ENCODE results near the gene ZNF304. TPM values are rescaled to one million over a fixed set of nuclear protein-coding genes. Genes with fewer than 3 reads are reported as not detected.

ZNF304 gene
- total and polyA plus RNA-seq, 9 of the 15 experiments (the other 6 are each of a cell fraction or from before 2014, with no cell fraction given) = 0.82 to 5.5 (median 3.6) TPM

- TF ChIP-seq HDAC6 (IDR thresholded peaks at IDR 0.05; ENCODE audit: low read depth, low read length) (no peak), PHF20 (IDR thresholded peaks at IDR 0.05; ENCODE audit: partially characterized antibody) (peak; percentile 91), MECOM (CRISPR knock-in tag; IDR thresholded peaks at IDR 0.05) (no peak), DPF2 (IDR thresholded peaks at IDR 0.05) (no peak), YBX1 (IDR thresholded peaks at IDR 0.05) (no peak), SP1 (CRISPR knock-in tag; IDR thresholded peaks at IDR 0.05) (0 out of 2 replicates have a peak, but pooled peaks have one; percentile 38), PTRF (tag; IDR thresholded peaks at IDR 0.05) (no peak), NR2F6 (CRISPR knock-in tag; IDR thresholded peaks at IDR 0.05) (no peak), TSHZ1 (CRISPR knock-in tag; IDR thresholded peaks at IDR 0.05) (no peak), OTX1 (CRISPR knock-in tag; IDR thresholded peaks at IDR 0.05) (no peak), ZBTB17 (CRISPR knock-in tag; IDR thresholded peaks at IDR 0.05) (no peak), STAG1 (CRISPR knock-in tag; IDR thresholded peaks at IDR 0.05; ENCODE audit: borderline replicate concordance) (0 out of 2 replicates have a peak, but pooled peaks have one; percentile 6), PURB (CRISPR knock-in tag; IDR thresholded peaks at IDR 0.05; ENCODE audit: low read depth) (no peak), RFX1 (IDR thresholded peaks at IDR 0.05) (peak; percentile 11; the same call in 1 of the 2 replicates), TRIM24 (IDR thresholded peaks at IDR 0.05) (no peak), BRD9 (IDR thresholded peaks at IDR 0.05; ENCODE audit: low read depth, partially characterized antibody) (no peak), ZNF512 (tag; IDR thresholded peaks at IDR 0.05) (no peak), ZNF324 (CRISPR knock-in tag; IDR thresholded peaks at IDR 0.05) (no peak), ZFP91 (CRISPR knock-in tag; IDR thresholded peaks at IDR 0.05) (no peak), KDM2B (CRISPR knock-in tag; IDR thresholded peaks at IDR 0.05) (no peak), XRCC3 (IDR thresholded peaks at IDR 0.05) (no peak), ETV6 (IDR thresholded peaks at IDR 0.05; ENCODE audit: borderline replicate concordance in 1 of 2, low read depth in 2 of 2, low read length in 1 of 2) (no peak), ETV6 (CRISPR knock-in tag; IDR thresholded peaks at IDR 0.05; ENCODE audit: borderline replicate concordance) (no peak), MED1 (CRISPR knock-in tag; IDR thresholded peaks at IDR 0.05; ENCODE audit: borderline replicate concordance) (no peak), ZNF212 (CRISPR knock-in tag; IDR thresholded peaks at IDR 0.05) (no peak)
Observed at GRCh38 chr19:57350877-57351805, at the start of gene ZNF304 (continued).
